GM23338 (cell line): ENCODE results near the gene LGALS14.

ENCODE experiments used
- EZH2 ChIP-seq: fragments of 200-600 bp; sonication (generic); IDR thresholded peaks from one replicate; pipeline ENCODE4 v1.8.0; 2017; ENCODE audit warnings: antibody characterized with exemption, mild to moderate bottlenecking, low read depth; ENCODE audit not compliant: unreplicated experiment
- POLR2AphosphoS5 ChIP-seq: IDR thresholded peaks from 2 replicates; pipeline ENCODE4 v1.6.1; 2016; ENCODE audit warnings: antibody characterized with exemption, low read depth
- TF ChIP-seq, protein P1 (sequence below), 2 experiments: fragments of 200-600 bp in 1 of 2; sonication (generic) in 1 of 2; conservative IDR thresholded peaks; 2 replicates each; pipeline versions ENCODE4 v1.5.1 to v1.6.1; 2016 to 2017; ENCODE audit warnings: antibody characterized with exemption in 2 of 2, low read depth in 2 of 2, mild to moderate bottlenecking in 2 of 2, moderate library complexity in 1 of 2
- TF ChIP-seq, protein P2 (sequence below): IDR thresholded peaks from one replicate; pipeline ENCODE4 v1.6.1; 2018; ENCODE audit warnings: antibody characterized with exemption; ENCODE audit not compliant: unreplicated experiment

DNA sequence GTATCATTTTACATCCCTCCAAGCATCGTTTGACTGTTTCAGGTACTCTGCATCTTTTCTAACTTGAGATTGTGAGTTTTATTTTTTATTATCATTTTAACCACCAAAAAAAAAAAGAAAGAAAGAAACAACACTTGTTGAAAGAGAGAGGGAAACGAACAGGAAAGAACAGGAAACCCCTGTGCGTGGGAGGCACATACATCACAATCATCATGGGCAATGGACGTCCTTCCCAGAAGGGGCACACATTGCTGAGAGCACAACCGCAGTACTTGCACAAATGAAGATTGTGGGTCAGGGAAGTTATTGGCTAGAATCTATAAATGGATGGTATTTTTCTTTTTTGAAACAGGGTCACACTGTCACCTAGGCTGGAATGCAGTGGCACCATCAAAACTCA is 31.8 kb downstream of the LGALS14 start:
- TF ChIP-seq, protein P1, sequence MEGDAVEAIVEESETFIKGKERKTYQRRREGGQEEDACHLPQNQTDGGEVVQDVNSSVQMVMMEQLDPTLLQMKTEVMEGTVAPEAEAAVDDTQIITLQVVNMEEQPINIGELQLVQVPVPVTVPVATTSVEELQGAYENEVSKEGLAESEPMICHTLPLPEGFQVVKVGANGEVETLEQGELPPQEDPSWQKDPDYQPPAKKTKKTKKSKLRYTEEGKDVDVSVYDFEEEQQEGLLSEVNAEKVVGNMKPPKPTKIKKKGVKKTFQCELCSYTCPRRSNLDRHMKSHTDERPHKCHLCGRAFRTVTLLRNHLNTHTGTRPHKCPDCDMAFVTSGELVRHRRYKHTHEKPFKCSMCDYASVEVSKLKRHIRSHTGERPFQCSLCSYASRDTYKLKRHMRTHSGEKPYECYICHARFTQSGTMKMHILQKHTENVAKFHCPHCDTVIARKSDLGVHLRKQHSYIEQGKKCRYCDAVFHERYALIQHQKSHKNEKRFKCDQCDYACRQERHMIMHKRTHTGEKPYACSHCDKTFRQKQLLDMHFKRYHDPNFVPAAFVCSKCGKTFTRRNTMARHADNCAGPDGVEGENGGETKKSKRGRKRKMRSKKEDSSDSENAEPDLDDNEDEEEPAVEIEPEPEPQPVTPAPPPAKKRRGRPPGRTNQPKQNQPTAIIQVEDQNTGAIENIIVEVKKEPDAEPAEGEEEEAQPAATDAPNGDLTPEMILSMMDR (conservative IDR thresholded peaks at IDR 0.05; ENCODE audit: low read depth in 2 of 2) = no peak
- TF ChIP-seq EZH2 (no peak), POLR2AphosphoS5 (no peak)
- TF ChIP-seq, protein P2, sequence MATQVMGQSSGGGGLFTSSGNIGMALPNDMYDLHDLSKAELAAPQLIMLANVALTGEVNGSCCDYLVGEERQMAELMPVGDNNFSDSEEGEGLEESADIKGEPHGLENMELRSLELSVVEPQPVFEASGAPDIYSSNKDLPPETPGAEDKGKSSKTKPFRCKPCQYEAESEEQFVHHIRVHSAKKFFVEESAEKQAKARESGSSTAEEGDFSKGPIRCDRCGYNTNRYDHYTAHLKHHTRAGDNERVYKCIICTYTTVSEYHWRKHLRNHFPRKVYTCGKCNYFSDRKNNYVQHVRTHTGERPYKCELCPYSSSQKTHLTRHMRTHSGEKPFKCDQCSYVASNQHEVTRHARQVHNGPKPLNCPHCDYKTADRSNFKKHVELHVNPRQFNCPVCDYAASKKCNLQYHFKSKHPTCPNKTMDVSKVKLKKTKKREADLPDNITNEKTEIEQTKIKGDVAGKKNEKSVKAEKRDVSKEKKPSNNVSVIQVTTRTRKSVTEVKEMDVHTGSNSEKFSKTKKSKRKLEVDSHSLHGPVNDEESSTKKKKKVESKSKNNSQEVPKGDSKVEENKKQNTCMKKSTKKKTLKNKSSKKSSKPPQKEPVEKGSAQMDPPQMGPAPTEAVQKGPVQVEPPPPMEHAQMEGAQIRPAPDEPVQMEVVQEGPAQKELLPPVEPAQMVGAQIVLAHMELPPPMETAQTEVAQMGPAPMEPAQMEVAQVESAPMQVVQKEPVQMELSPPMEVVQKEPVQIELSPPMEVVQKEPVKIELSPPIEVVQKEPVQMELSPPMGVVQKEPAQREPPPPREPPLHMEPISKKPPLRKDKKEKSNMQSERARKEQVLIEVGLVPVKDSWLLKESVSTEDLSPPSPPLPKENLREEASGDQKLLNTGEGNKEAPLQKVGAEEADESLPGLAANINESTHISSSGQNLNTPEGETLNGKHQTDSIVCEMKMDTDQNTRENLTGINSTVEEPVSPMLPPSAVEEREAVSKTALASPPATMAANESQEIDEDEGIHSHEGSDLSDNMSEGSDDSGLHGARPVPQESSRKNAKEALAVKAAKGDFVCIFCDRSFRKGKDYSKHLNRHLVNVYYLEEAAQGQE = no peak
